Fibroblast of villous mesenchyme (primary cell): ENCODE measurements around the gene RUSC2. TPM values are rescaled to one million over a fixed set of nuclear protein-coding genes. Genes with fewer than 3 reads are reported as not detected.
A peak's percentile ranks its signal among the peaks of the same experiment; 100 is the strongest.

ENCODE experiments used
- DNase-seq: peaks from one replicate; pipeline ENCODE4 v3.0.0-alpha.2; 2010; ENCODE audit warnings: low read depth
- H3K4me3 ChIP-seq: 2 replicates; pipeline ENCODE4 v1.5.1; 2011; ENCODE audit warnings: low read depth, mild to moderate bottlenecking, low read length
- CTCF ChIP-seq: IDR thresholded peaks from 2 replicates; pipeline ENCODE4 v1.5.1; 2012; ENCODE audit warnings: low read depth, mild to moderate bottlenecking, low read length; ENCODE audit not compliant: insufficient read depth
- total RNA-seq: library from RNA; depleted of rRNA; stranded (reverse); fragments of >200 nt; gene quantifications from 2 replicates; pipeline ENCODE4 v1.2.3, GENCODE V29; 2012

The RUSC2 gene, protein sequence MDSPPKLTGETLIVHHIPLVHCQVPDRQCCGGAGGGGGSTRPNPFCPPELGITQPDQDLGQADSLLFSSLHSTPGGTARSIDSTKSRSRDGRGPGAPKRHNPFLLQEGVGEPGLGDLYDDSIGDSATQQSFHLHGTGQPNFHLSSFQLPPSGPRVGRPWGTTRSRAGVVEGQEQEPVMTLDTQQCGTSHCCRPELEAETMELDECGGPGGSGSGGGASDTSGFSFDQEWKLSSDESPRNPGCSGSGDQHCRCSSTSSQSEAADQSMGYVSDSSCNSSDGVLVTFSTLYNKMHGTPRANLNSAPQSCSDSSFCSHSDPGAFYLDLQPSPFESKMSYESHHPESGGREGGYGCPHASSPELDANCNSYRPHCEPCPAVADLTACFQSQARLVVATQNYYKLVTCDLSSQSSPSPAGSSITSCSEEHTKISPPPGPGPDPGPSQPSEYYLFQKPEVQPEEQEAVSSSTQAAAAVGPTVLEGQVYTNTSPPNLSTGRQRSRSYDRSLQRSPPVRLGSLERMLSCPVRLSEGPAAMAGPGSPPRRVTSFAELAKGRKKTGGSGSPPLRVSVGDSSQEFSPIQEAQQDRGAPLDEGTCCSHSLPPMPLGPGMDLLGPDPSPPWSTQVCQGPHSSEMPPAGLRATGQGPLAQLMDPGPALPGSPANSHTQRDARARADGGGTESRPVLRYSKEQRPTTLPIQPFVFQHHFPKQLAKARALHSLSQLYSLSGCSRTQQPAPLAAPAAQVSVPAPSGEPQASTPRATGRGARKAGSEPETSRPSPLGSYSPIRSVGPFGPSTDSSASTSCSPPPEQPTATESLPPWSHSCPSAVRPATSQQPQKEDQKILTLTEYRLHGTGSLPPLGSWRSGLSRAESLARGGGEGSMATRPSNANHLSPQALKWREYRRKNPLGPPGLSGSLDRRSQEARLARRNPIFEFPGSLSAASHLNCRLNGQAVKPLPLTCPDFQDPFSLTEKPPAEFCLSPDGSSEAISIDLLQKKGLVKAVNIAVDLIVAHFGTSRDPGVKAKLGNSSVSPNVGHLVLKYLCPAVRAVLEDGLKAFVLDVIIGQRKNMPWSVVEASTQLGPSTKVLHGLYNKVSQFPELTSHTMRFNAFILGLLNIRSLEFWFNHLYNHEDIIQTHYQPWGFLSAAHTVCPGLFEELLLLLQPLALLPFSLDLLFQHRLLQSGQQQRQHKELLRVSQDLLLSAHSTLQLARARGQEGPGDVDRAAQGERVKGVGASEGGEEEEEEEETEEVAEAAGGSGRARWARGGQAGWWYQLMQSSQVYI (N-terminal part only)
- total RNA-seq = 24.2 and 33.2 TPM in 2 replicates

DNA sequence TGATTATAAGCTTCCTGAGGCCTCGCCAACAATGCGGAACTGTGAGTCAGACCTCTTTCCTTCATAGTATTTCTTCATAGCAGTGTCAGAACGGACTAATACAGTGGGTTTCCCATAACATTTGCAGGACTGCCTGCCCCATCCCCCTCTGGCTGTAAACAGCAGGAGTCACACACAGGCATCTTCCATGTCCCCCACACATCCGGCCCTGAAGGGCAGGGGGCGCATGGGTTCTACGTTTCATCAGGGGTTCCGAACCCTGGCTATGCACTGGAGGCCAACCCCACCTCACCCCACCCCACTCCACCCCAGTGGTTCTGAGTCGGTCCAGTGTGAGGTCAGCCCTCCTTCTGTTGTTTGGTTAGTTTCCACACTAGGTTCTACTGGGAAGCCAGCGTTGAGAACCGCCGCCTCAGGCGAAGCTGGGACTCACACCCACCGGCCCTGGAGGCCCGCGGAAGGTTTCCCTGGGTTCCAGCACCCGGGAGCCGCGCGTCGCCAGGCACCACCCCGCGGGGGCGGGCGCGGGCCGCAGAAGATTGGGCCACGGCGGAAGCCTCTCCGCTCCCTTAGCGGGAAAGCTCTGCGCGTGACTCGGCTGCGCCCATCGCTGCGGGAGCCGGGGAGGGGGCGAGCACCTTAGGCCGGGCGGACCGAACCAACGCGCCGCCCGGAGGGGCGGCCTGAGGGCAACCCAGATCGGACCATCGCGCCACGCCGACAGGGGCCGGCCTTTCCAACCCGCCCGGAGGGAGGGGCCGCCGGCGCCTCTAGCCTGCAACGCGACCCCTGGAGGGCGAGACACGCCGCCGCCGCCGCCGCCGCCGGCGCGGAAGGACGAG is at the start of gene RUSC2:
RUSC2 (plus strand) TSS at position 799 of the 842 bp plus-strand sequence. CDS start 56,411 bp downstream, outside the sequence.
- peak within 1 kb of the TSS; percentile 95 for H3K4me3 ChIP-seq
- peak; percentile 95 for DNase-seq
- TF ChIP-seq CTCF = peak; percentile 64

- DNase-seq = no peak
- no peak for TF ChIP-seq CTCF
- no peak overlapping the region for H3K4me3 ChIP-seq
These were observed 43.9 kb upstream of the RUSC2 start for GRCh38 chr9:35446012-35446411.

DNA sequence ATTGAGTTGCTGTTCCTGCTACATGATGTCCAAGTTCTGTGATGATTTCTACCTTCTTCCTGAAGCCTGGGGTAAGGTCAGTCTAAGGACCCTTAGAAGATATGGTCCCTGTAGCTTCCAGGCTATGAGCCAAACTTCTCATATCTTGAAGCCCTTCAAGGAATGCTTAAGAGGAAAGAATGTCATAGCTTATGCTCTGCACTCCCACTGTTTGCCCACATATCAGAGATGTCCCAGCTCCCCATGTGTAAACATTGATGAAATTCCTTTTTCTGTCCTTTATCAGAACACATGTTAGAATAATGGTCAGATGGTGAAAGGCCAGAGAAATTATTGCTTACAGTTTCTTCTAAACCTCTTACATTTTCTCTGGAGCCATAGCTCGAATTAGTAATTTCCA is 41.4 kb upstream of the RUSC2 start:
- TF ChIP-seq CTCF = no peak
- no peak overlapping the region for H3K4me3 ChIP-seq
- DNase-seq = no peak

GRCh38 chr9:35452481-35452880 is 37.4 kb upstream of the RUSC2 start:
- DNase-seq = peak; percentile 17
- peak; percentile 53 for TF ChIP-seq CTCF
- H3K4me3 ChIP-seq = no peak overlapping the region

GRCh38 chr9:35453786-35454185 is 36.1 kb upstream of the RUSC2 start:
- DNase-seq = no peak
- no peak for TF ChIP-seq CTCF
- no peak overlapping the region for H3K4me3 ChIP-seq
